ENCODE data around the gene XPR1. TPM values are rescaled to one million over a fixed set of nuclear protein-coding genes. Genes with fewer than 3 reads are reported as not detected.

XPR1 gene
- total RNA-seq, 1 donor, result 25.7 TPM

- H3K4me1 ChIP-seq (ENCODE audit: insufficient read depth, low read length), result peaks cover 29% of the 10 kb centered on the region
- no peaks in the 10 kb centered on the region for H3K9me3 ChIP-seq (ENCODE audit: low read depth, low read length)
- H3K36me3 ChIP-seq (ENCODE audit: insufficient read depth, low read length), result no peaks in the 10 kb centered on the region
- H3K79me2 ChIP-seq (ENCODE audit: insufficient read depth, low read length), result no peaks in the 10 kb centered on the region
- no peak for DNase-seq (ENCODE audit: insufficient read length, low spot score, missing footprints)
- H3K4me3 ChIP-seq (ENCODE audit: insufficient read depth, low read length), result no peak overlapping the region
- H3K27ac ChIP-seq (ENCODE audit: low read depth, low read length), result no peak overlapping the region
- no peak for TF ChIP-seq CTCF (IDR thresholded peaks at IDR 0.05; ENCODE audit: extremely low read depth, low read depth, low read length)
- no peak overlapping the region for H2AFZ ChIP-seq (ENCODE audit: low read length)
- H4K20me1 ChIP-seq (ENCODE audit: insufficient read depth, low read length), result no peaks in the 10 kb centered on the region
- no peaks in the 10 kb centered on the region for H3K27me3 ChIP-seq (ENCODE audit: insufficient read depth, low read length)
- no peak overlapping the region for H3K4me2 ChIP-seq (ENCODE audit: insufficient read depth, low read length)
Observed at GRCh38 chr1:180588121-180588520, 43.7 kb upstream of the XPR1 start.

- Histone ChIP-seq H3K4me3 (ENCODE audit: insufficient read depth, low read length) (no peak overlapping the region), H3K27me3 (ENCODE audit: insufficient read depth, low read length) (peaks cover 3% of the 10 kb centered on the region), H3K4me1 (ENCODE audit: insufficient read depth, low read length) (peaks cover 19% of the 10 kb centered on the region), H2AFZ (ENCODE audit: low read length) (no peak overlapping the region), H3K79me2 (ENCODE audit: insufficient read depth, low read length) (no peaks in the 10 kb centered on the region), H3K27ac (ENCODE audit: low read depth, low read length) (no peak overlapping the region), H4K20me1 (ENCODE audit: insufficient read depth, low read length) (no peaks in the 10 kb centered on the region), H3K9me3 (ENCODE audit: low read depth, low read length) (no peaks in the 10 kb centered on the region), H3K36me3 (ENCODE audit: insufficient read depth, low read length) (no peaks in the 10 kb centered on the region), H3K4me2 (ENCODE audit: insufficient read depth, low read length) (no peak overlapping the region)
- no peak for TF ChIP-seq CTCF (IDR thresholded peaks at IDR 0.05; ENCODE audit: extremely low read depth, low read depth, low read length)
- DNase-seq (ENCODE audit: insufficient read length, low spot score, missing footprints), result no peak
Observed at GRCh38 chr1:180590889-180591288, 40.9 kb upstream of the XPR1 start.

- Histone ChIP-seq H3K79me2 (ENCODE audit: insufficient read depth, low read length) (no peaks in the 10 kb centered on the region), H3K36me3 (ENCODE audit: insufficient read depth, low read length) (no peaks in the 10 kb centered on the region), H2AFZ (ENCODE audit: low read length) (no peak overlapping the region), H4K20me1 (ENCODE audit: insufficient read depth, low read length) (no peaks in the 10 kb centered on the region), H3K27me3 (ENCODE audit: insufficient read depth, low read length) (peaks cover 3% of the 10 kb centered on the region), H3K9me3 (ENCODE audit: low read depth, low read length) (no peaks in the 10 kb centered on the region), H3K4me1 (ENCODE audit: insufficient read depth, low read length) (no peaks in the 10 kb centered on the region), H3K4me3 (ENCODE audit: insufficient read depth, low read length) (no peak overlapping the region), H3K27ac (ENCODE audit: low read depth, low read length) (no peak overlapping the region), H3K4me2 (ENCODE audit: insufficient read depth, low read length) (no peak overlapping the region)
- no peak for TF ChIP-seq CTCF (IDR thresholded peaks at IDR 0.05; ENCODE audit: extremely low read depth, low read depth, low read length)
- no peak for DNase-seq (ENCODE audit: insufficient read length, low spot score, missing footprints)
Observed at GRCh38 chr1:180593382-180593781, 38.4 kb upstream of the XPR1 start.

- no peak overlapping the region for H3K4me2 ChIP-seq (ENCODE audit: insufficient read depth, low read length)
- H3K27me3 ChIP-seq (ENCODE audit: insufficient read depth, low read length), result peaks cover 3% of the 10 kb centered on the region
- no peak overlapping the region for H3K4me3 ChIP-seq (ENCODE audit: insufficient read depth, low read length)
- H3K36me3 ChIP-seq (ENCODE audit: insufficient read depth, low read length), result no peaks in the 10 kb centered on the region
- H3K4me1 ChIP-seq (ENCODE audit: insufficient read depth, low read length), result peaks cover 3% of the 10 kb centered on the region
- H3K9me3 ChIP-seq (ENCODE audit: low read depth, low read length), result no peaks in the 10 kb centered on the region
- H3K79me2 ChIP-seq (ENCODE audit: insufficient read depth, low read length), result no peaks in the 10 kb centered on the region
- no peak for DNase-seq (ENCODE audit: insufficient read length, low spot score, missing footprints)
- H3K27ac ChIP-seq (ENCODE audit: low read depth, low read length), result no peak overlapping the region
- H4K20me1 ChIP-seq (ENCODE audit: insufficient read depth, low read length), result no peaks in the 10 kb centered on the region
- no peak for TF ChIP-seq CTCF (IDR thresholded peaks at IDR 0.05; ENCODE audit: extremely low read depth, low read depth, low read length)
- no peak overlapping the region for H2AFZ ChIP-seq (ENCODE audit: low read length)
Observed at GRCh38 chr1:180594723-180595122, 37.1 kb upstream of the XPR1 start.
